Smooth muscle cell (in vitro differentiated cells): ENCODE data around the gene CCDC80. TPM values are rescaled to one million over a fixed set of nuclear protein-coding genes. Genes with fewer than 3 reads are reported as not detected.

Experiments
- DNase-seq: peaks from one replicate; lab custom pipeline; 2025; ENCODE audit not compliant: unreplicated experiment; lab: John Stamatoyannopoulos, UW
- H2AFZ ChIP-seq: fragments of 200-600 bp; sonication (generic); 2 replicates; pipeline ENCODE4 v1.6.0; 2016; ENCODE audit warnings: antibody characterized with exemption, low read depth, mild to moderate bottlenecking
- H3F3A ChIP-seq: fragments of 200-600 bp; sonication (generic); 2 replicates; pipeline ENCODE4 v1.6.0; 2017; ENCODE audit warnings: antibody characterized with exemption, low read depth
- H3K27ac ChIP-seq: fragments of 200-600 bp; sonication (generic); 2 replicates; pipeline ENCODE4 v1.5.1; 2016; ENCODE audit warnings: low read depth, mild to moderate bottlenecking
- H3K27me3 ChIP-seq: fragments of 200-600 bp; sonication (generic); 2 replicates; pipeline ENCODE4 v1.6.1; 2016; ENCODE audit warnings: low read depth, mild to moderate bottlenecking
- H3K36me3 ChIP-seq: fragments of 200-600 bp; sonication (generic); 2 replicates; pipeline ENCODE4 v1.5.1; 2016; ENCODE audit warnings: low read depth
- H3K4me1 ChIP-seq: fragments of 200-600 bp; sonication (generic); 2 replicates; pipeline ENCODE4 v1.5.1; 2016; ENCODE audit warnings: low read depth
- H3K4me2 ChIP-seq: fragments of 200-600 bp; sonication (generic); 2 replicates; pipeline ENCODE4 v1.6.0; 2016; ENCODE audit warnings: mild to moderate bottlenecking
- H3K4me3 ChIP-seq: fragments of 200-600 bp; sonication (generic); 2 replicates; pipeline ENCODE4 v1.5.1; 2016; ENCODE audit warnings: mild to moderate bottlenecking
- H3K79me2 ChIP-seq: fragments of 200-600 bp; sonication (generic); 2 replicates; pipeline ENCODE4 v1.6.0; 2016; ENCODE audit warnings: low read depth, mild to moderate bottlenecking
- H3K9ac ChIP-seq: fragments of 200-600 bp; sonication (generic); 2 replicates; pipeline ENCODE4 v1.6.0; 2016; ENCODE audit warnings: low read depth
- H3K9me3 ChIP-seq: fragments of 200-600 bp; sonication (generic); replicated peaks from 2 replicates; pipeline ENCODE4 v1.5.1; 2016; ENCODE audit warnings: low read depth
- H4K20me1 ChIP-seq: fragments of 200-600 bp; sonication (generic); 2 replicates; pipeline ENCODE4 v1.6.0; 2016; ENCODE audit warnings: low read depth
- WGBS: methylation state at CpG from one replicate; pipeline ENCODE4 v1.1.7; 2016; ENCODE audit warnings: low lambda C conversion rate; 5-methylcytosine and 5-hydroxymethylcytosine counted together
- polyA plus RNA-seq: library from polyadenylated mRNA; unstranded; fragments of >200 nt; fragmentation: Nextera tagmentation; extraction: Ambion mirVana; gene quantifications from 2 replicates; pipeline ENCODE4 v1.2.1, GENCODE V29; 2016
- total RNA-seq: library from RNA; depleted of rRNA; stranded (reverse); fragments of >200 nt; gene quantifications from 2 replicates; pipeline ENCODE4 v1.2.3, GENCODE V29; 2014
- TF ChIP-seq, protein P1 (sequence below): fragments of 200-600 bp; sonication (generic); IDR thresholded peaks from 2 replicates; pipeline ENCODE4 v1.5.1; 2017; ENCODE audit warnings: borderline replicate concordance, mild to moderate bottlenecking, antibody characterized with exemption; ENCODE audit not compliant: insufficient read depth, poor library complexity, severe bottlenecking

The CCDC80 gene
- total and polyA plus RNA-seq, 2 experiments from 2014 or later: 67.9 to 159 TPM

DNA sequence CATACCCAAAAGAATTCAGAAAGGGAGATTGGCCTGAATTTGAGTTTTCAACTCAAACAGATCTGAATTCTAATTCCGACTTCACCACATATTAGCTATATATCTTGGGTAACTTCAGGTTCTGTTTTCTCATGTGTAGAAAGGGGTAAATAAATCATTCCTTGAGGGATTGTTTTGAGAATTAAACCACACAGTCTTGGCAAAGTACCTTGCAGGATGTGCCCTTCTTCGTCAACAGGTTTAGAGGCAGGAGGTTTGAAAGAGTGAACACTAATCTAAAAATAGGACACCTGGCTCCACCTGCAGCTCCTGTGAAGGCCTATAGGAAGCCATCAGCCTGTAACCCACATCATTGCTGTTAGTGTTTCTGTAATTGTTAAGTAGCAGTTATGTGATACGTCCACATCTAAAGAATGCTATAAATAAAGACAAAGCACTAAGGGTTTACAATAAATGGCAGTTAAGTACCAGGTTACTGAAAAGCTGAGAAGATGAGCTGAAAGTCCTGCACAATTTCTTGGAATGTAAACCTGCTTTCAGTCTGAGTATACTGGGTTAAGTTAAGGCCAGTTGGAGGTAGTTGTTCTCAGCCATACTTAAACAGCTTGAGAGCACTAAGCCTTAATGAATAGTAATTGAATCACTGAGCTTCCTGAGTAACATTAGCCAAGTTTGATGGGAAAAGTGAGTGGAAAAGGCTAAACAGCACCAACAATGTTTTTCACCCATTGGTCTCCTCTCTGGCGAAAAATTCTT is 6.0 kb downstream of the CCDC80 start:
- H3K27me3 ChIP-seq: no peaks in the 10 kb centered on the region
- no peak overlapping the region for H2AFZ ChIP-seq
- no peak overlapping the region for H3K9ac ChIP-seq
- peaks cover 49% of the 10 kb centered on the region for H3K79me2 ChIP-seq
- DNase-seq: no peak
- no peaks in the 10 kb centered on the region for H4K20me1 ChIP-seq
- peaks cover 16% of the 10 kb centered on the region for H3F3A ChIP-seq
- peak overlapping the region; percentile 81 for H3K4me2 ChIP-seq
- TF ChIP-seq, protein P1, sequence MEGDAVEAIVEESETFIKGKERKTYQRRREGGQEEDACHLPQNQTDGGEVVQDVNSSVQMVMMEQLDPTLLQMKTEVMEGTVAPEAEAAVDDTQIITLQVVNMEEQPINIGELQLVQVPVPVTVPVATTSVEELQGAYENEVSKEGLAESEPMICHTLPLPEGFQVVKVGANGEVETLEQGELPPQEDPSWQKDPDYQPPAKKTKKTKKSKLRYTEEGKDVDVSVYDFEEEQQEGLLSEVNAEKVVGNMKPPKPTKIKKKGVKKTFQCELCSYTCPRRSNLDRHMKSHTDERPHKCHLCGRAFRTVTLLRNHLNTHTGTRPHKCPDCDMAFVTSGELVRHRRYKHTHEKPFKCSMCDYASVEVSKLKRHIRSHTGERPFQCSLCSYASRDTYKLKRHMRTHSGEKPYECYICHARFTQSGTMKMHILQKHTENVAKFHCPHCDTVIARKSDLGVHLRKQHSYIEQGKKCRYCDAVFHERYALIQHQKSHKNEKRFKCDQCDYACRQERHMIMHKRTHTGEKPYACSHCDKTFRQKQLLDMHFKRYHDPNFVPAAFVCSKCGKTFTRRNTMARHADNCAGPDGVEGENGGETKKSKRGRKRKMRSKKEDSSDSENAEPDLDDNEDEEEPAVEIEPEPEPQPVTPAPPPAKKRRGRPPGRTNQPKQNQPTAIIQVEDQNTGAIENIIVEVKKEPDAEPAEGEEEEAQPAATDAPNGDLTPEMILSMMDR: no peak
- peak overlapping the region; percentile 79 for H3K27ac ChIP-seq
- H3K36me3 ChIP-seq: no peaks in the 10 kb centered on the region
- peak overlapping the region; percentile 31 for H3K4me3 ChIP-seq
- no peaks in the 10 kb centered on the region for H3K9me3 ChIP-seq
- 87% methylated on average over 4 of the region's 4 CpGs for WGBS
- H3K4me1 ChIP-seq: peaks cover 41% of the 10 kb centered on the region

DNA sequence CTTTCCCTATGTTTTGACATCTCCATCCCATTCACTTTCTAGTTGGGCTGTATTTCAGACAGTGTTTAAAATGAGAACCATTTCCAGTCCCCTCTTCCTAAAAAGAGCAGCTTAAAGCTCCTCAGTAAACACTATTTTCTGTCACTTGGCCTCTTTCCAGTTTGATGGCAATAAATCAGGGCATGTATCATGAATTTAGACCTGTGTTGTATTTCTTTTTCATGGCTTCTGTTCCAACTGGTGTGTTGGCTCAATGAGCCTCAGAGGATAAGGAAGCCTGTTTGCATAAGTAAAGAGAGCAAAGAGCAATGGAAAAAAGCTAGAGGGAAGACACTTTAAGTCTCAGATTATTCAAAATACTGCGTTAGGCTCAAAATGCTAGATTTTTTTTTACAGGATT is 7.2 kb downstream of the CCDC80 start:
- Histone ChIP-seq H3K4me1 (peaks cover 46% of the 10 kb centered on the region), H3K27ac (peak overlapping the region; percentile 79), H3K9ac (no peak overlapping the region), H3K4me3 (no peak overlapping the region), H3K4me2 (peak overlapping the region; percentile 62), H3F3A (peaks cover 28% of the 10 kb centered on the region), H3K9me3 (no peaks in the 10 kb centered on the region), H3K36me3 (no peaks in the 10 kb centered on the region), H3K27me3 (no peaks in the 10 kb centered on the region), H4K20me1 (no peaks in the 10 kb centered on the region), H2AFZ (no peak overlapping the region), H3K79me2 (peaks cover 42% of the 10 kb centered on the region)
- no peak for DNase-seq
- TF ChIP-seq, protein P1: no peak
- WGBS: 52% methylated on average over 1 of the region's 1 CpG

DNA sequence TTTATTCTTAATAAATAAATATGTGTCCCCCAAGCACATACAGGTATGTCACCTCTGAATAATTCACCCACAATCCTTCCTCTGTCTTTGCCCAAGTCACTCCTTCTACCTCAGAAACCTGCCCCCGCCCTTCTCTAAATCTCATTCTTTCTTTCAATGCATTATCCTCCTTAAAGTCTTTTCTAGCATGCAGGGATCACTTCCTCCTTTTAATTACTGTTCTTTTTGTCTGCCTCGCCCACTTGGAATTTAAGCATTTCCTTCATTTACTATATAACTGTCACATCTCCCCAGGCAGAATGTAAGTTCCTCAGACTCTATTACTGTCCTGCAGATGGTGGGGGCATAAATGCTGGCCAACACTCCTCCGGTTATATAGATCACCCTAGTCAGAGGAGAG is 7.8 kb downstream of the CCDC80 start:
- Histone ChIP-seq H3K9me3 (no peaks in the 10 kb centered on the region), H3K27ac (peak overlapping the region; percentile 79), H3K4me1 (peaks cover 46% of the 10 kb centered on the region), H2AFZ (no peak overlapping the region), H3K36me3 (no peaks in the 10 kb centered on the region), H3K9ac (no peak overlapping the region), H4K20me1 (no peaks in the 10 kb centered on the region), H3F3A (peaks cover 32% of the 10 kb centered on the region), H3K4me3 (peak overlapping the region; percentile 5), H3K27me3 (no peaks in the 10 kb centered on the region), H3K4me2 (peak overlapping the region; percentile 62), H3K79me2 (peaks cover 38% of the 10 kb centered on the region)
- 44% methylated on average over 3 of the region's 3 CpGs for WGBS
- TF ChIP-seq, protein P1: no peak
- DNase-seq: no peak

GRCh38 chr3:112632596-112632995 is 8.3 kb downstream of the CCDC80 start:
- TF ChIP-seq, protein P1: no peak
- H3K9ac ChIP-seq: no peak overlapping the region

More at GRCh38 chr3:112632596-112632995, 8.3 kb downstream of the CCDC80 start:
- peaks cover 46% of the 10 kb centered on the region for H3K4me1 ChIP-seq
- no peaks in the 10 kb centered on the region for H3K27me3 ChIP-seq
- H3K4me3 ChIP-seq: no peak overlapping the region
- peaks cover 32% of the 10 kb centered on the region for H3F3A ChIP-seq
- no peaks in the 10 kb centered on the region for H4K20me1 ChIP-seq
- H3K27ac ChIP-seq: no peak overlapping the region
- no peaks in the 10 kb centered on the region for H3K36me3 ChIP-seq
- no peak for DNase-seq
- peak overlapping the region; percentile 62 for H3K4me2 ChIP-seq
- peaks cover 32% of the 10 kb centered on the region for H3K79me2 ChIP-seq
- no peak overlapping the region for H2AFZ ChIP-seq
- H3K9me3 ChIP-seq: no peaks in the 10 kb centered on the region
- 23% methylated on average over 4 of the region's 4 CpGs for WGBS
